IPS-18c (cell line): ENCODE results near the gene LDHAL6A.
"Not testable (repeated sequence)": the region's sequence is repeated elsewhere in the genome, so short reads cannot be mapped to it uniquely, and the experiment has no call there.

Experiments
- H3K4me3 ChIP-seq: 2 replicates; pipeline ENCODE4 v1.7.0; 2013; ENCODE audit warnings: low read depth, mild to moderate bottlenecking, low read length, moderate library complexity; ENCODE audit not compliant: insufficient read depth
- H3K9me3 ChIP-seq: one replicate; pipeline ENCODE4 v1.6.1; 2013; ENCODE audit warnings: mild to moderate bottlenecking, low read length, moderate library complexity; ENCODE audit not compliant: control insufficient read depth, insufficient read depth

The LDHAL6A gene

GRCh38 chr11:18455686-18456372, at the start of gene LDHAL6A:
Gene LDHAL6A, plus strand, starts transcription at chr11:18455856. Its CDS starts 825 bp downstream, at chr11:18456681.
- Histone ChIP-seq H3K4me3 (no peak within 1 kb of the TSS), H3K9me3 (peaks cover 5% of the 10 kb centered on the region)

GRCh38 chr11:18407400-18407799, 48.3 kb upstream of the LDHAL6A start:
- not testable (repeated sequence) for H3K9me3 ChIP-seq, H3K4me3 ChIP-seq

- no peaks in the 10 kb centered on the region for H3K9me3 ChIP-seq
- H3K4me3 ChIP-seq = no peak overlapping the region
Observed at GRCh38 chr11:18408558-18409291, 46.9 kb upstream of the LDHAL6A start.

GRCh38 chr11:18416459-18416858, 39.2 kb upstream of the LDHAL6A start:
- no peak overlapping the region for H3K4me3 ChIP-seq
- H3K9me3 ChIP-seq = no peaks in the 10 kb centered on the region

- no peaks in the 10 kb centered on the region for H3K9me3 ChIP-seq
- H3K4me3 ChIP-seq = no peak overlapping the region
Observed at GRCh38 chr11:18419040-18419439, 36.6 kb upstream of the LDHAL6A start.

GRCh38 chr11:18420067-18420466, 35.6 kb upstream of the LDHAL6A start:
- Histone ChIP-seq H3K4me3 (no peak overlapping the region), H3K9me3 (no peaks in the 10 kb centered on the region)

- H3K9me3 ChIP-seq = peaks cover 2% of the 10 kb centered on the region
Observed at GRCh38 chr11:18427240-18427639, 28.4 kb upstream of the LDHAL6A start.

GRCh38 chr11:18429332-18429731, 26.3 kb upstream of the LDHAL6A start:
- H3K9me3 ChIP-seq = peaks cover 2% of the 10 kb centered on the region
- H3K4me3 ChIP-seq = no peak overlapping the region

More at GRCh38 chr11:18427240-18427639, 28.4 kb upstream of the LDHAL6A start:
- no peak overlapping the region for H3K4me3 ChIP-seq

- Histone ChIP-seq H3K4me3 (no peak overlapping the region), H3K9me3 (no peaks in the 10 kb centered on the region)
Observed at GRCh38 chr11:18438691-18439090, 17.0 kb upstream of the LDHAL6A start.

GRCh38 chr11:18449251-18449650, 6.4 kb upstream of the LDHAL6A start:
- no peak overlapping the region for H3K4me3 ChIP-seq

GRCh38 chr11:18452927-18453326, 2.7 kb upstream of the LDHAL6A start:
- H3K9me3 ChIP-seq = no peaks in the 10 kb centered on the region
- no peak overlapping the region for H3K4me3 ChIP-seq

More at GRCh38 chr11:18449251-18449650, 6.4 kb upstream of the LDHAL6A start:
- no peaks in the 10 kb centered on the region for H3K9me3 ChIP-seq

GRCh38 chr11:18457450-18457849, 1.8 kb downstream of the LDHAL6A start:
- H3K4me3 ChIP-seq = no peak overlapping the region

GRCh38 chr11:18459634-18460033, 4.0 kb downstream of the LDHAL6A start:
- H3K9me3 ChIP-seq = peaks cover 5% of the 10 kb centered on the region
- H3K4me3 ChIP-seq = no peak overlapping the region

More at GRCh38 chr11:18457450-18457849, 1.8 kb downstream of the LDHAL6A start:
- H3K9me3 ChIP-seq = peaks cover 5% of the 10 kb centered on the region

- H3K9me3 ChIP-seq = peaks cover 5% of the 10 kb centered on the region
Observed at GRCh38 chr11:18461909-18462308, 6.3 kb downstream of the LDHAL6A start.

GRCh38 chr11:18463439-18463838, 7.8 kb downstream of the LDHAL6A start:
- Histone ChIP-seq H3K4me3 (no peak overlapping the region), H3K9me3 (peaks cover 5% of the 10 kb centered on the region)

More at GRCh38 chr11:18461909-18462308, 6.3 kb downstream of the LDHAL6A start:
- H3K4me3 ChIP-seq = no peak overlapping the region

GRCh38 chr11:18466402-18466801, 10.7 kb downstream of the LDHAL6A start:
- no peaks in the 10 kb centered on the region for H3K9me3 ChIP-seq
- H3K4me3 ChIP-seq = no peak overlapping the region

GRCh38 chr11:18468059-18468458, 12.4 kb downstream of the LDHAL6A start:
- H3K4me3 ChIP-seq = no peak overlapping the region
- H3K9me3 ChIP-seq = no peaks in the 10 kb centered on the region

GRCh38 chr11:18468961-18469360, 13.3 kb downstream of the LDHAL6A start:
- no peak overlapping the region for H3K4me3 ChIP-seq
- no peaks in the 10 kb centered on the region for H3K9me3 ChIP-seq
